Mucosa of descending colon (tissue), 3 donors: ENCODE data around the gene ACY1. TPM values are rescaled to one million over a fixed set of nuclear protein-coding genes. Genes with fewer than 3 reads are reported as not detected.

ENCODE experiments used
- ATAC-seq: fragments of 200-7000 bp; cut with Tn5 transposase; one replicate; pipeline ENCODE4 v1.9.1; 2020; ENCODE audit warnings: mild to moderate bottlenecking, moderate library complexity
- DNase-seq, 3 donors: peaks; one replicate each; pipeline ENCODE4 v3.0.0-alpha.2; 2020
- H3K36me3 ChIP-seq: fragments of 200-600 bp; one replicate; pipeline ENCODE4 v1.8.0; 2021; ENCODE audit warnings: low read depth, mild to moderate bottlenecking
- H3K4me1 ChIP-seq: fragments of 200-600 bp; one replicate; pipeline ENCODE4 v1.8.0; 2021; ENCODE audit warnings: low read depth, mild to moderate bottlenecking
- H3K4me3 ChIP-seq: fragments of 200-600 bp; one replicate; pipeline ENCODE4 v1.8.0; 2021; ENCODE audit warnings: mild to moderate bottlenecking
- H3K9me3 ChIP-seq: fragments of 200-600 bp; one replicate; pipeline ENCODE4 v1.8.0; 2021; ENCODE audit warnings: mild to moderate bottlenecking
- CTCF ChIP-seq: fragments of 200-600 bp; IDR thresholded peaks from one replicate; pipeline ENCODE4 v1.8.0; 2022; ENCODE audit warnings: antibody characterized with exemption, mild to moderate bottlenecking
- intact Hi-C, 2 donors: fragments of 100-400 bp; cut with DNase I in 1 of 2; cut with micrococcal nuclease in 1 of 2; formaldehyde crosslinking; loops; one replicate each; pipeline versions ENCODE4 v1.11.0 to v1.11.1; 2022; cut with DNase I, micrococcal nuclease
- total RNA-seq, 3 donors: library from RNA; stranded (reverse); fragmentation: NEBNext Ultra II Directional in 2 of 3; extraction: Animal tissue kit (Norgen Biotek cat#: 25700) in 2 of 3; gene quantifications; one replicate each; pipeline versions ENCODE4 v1.2.1 to v1.2.4, GENCODE V29; 2021 to 2023
- donor health status: DM: no; HTN: no; CAD: no; lungs with moderate emphysema.
- donor health status: DM: no; HTN: no; CAD: no.
- donor health status: DM: no; HTN: yes; CAD: no.

Gene ACY1
- total RNA-seq, 3 donors from 2014 or later = 79.9 to 180 (median 133) TPM

- no peak overlapping the region for H3K4me3 ChIP-seq
- ATAC-seq = no peak
- no peak for TF ChIP-seq CTCF
- H3K36me3 ChIP-seq = no peaks in the 10 kb centered on the region
- intact Hi-C loops = no loop called here
- no peak for DNase-seq
- no peaks in the 10 kb centered on the region for H3K9me3 ChIP-seq
- no peaks in the 10 kb centered on the region for H3K4me1 ChIP-seq
These were observed 32.3 kb downstream of the ACY1 start for GRCh38 chr3:52015438-52016228.

- intact Hi-C loops = no loop called here
These were observed 34.3 kb downstream of the ACY1 start for GRCh38 chr3:52017586-52017985.

GRCh38 chr3:52018319-52019000 lies 35.1 kb downstream of the ACY1 start:
- Histone ChIP-seq H3K4me1 (no peaks in the 10 kb centered on the region), H3K36me3 (no peaks in the 10 kb centered on the region), H3K9me3 (no peaks in the 10 kb centered on the region), H3K4me3 (no peak overlapping the region)
- no peak for TF ChIP-seq CTCF
- DNase-seq (no peak), ATAC-seq (no peak)
- intact Hi-C loops = no loop called here

More at GRCh38 chr3:52017586-52017985, 34.3 kb downstream of the ACY1 start:
- Histone ChIP-seq H3K9me3 (no peaks in the 10 kb centered on the region), H3K4me1 (no peaks in the 10 kb centered on the region), H3K36me3 (no peaks in the 10 kb centered on the region), H3K4me3 (no peak overlapping the region)
- ATAC-seq = no peak
- TF ChIP-seq CTCF = no peak
- DNase-seq = no peak

- ATAC-seq (no peak), DNase-seq (no peak)
- intact Hi-C loops = no loop called here
- no peak for TF ChIP-seq CTCF
- no peaks in the 10 kb centered on the region for H3K36me3 ChIP-seq
- no peak overlapping the region for H3K4me3 ChIP-seq
- H3K4me1 ChIP-seq = no peaks in the 10 kb centered on the region
- H3K9me3 ChIP-seq = no peaks in the 10 kb centered on the region
These were observed 36.2 kb downstream of the ACY1 start for GRCh38 chr3:52019352-52020080.

GRCh38 chr3:52020796-52021195 lies 37.5 kb downstream of the ACY1 start:
- no peak for TF ChIP-seq CTCF
- Histone ChIP-seq H3K4me1 (no peaks in the 10 kb centered on the region), H3K36me3 (no peaks in the 10 kb centered on the region)

More at GRCh38 chr3:52020796-52021195, 37.5 kb downstream of the ACY1 start:
- intact Hi-C loops = no loop called here
- no peak for ATAC-seq
- Histone ChIP-seq H3K9me3 (no peaks in the 10 kb centered on the region), H3K4me3 (no peak overlapping the region)
- no peak for DNase-seq
